Measurements from ENCODE around the gene PEPD.
A peak's percentile ranks its signal among the peaks of the same experiment; 100 is the strongest.
"Not testable (repeated sequence)": the region's sequence is repeated elsewhere in the genome, so short reads cannot be mapped to it uniquely, and the experiment has no call there.

Gene PEPD

GRCh38 chr19:33496038-33496895, 25.3 kb downstream of the PEPD start:
- peak; percentile 79 for DNase-seq

- peak; percentile 56 for DNase-seq
These were observed 28.0 kb downstream of the PEPD start for GRCh38 chr19:33493401-33494275.

GRCh38 chr19:33492951-33493350, 28.6 kb downstream of the PEPD start:
- no peak for DNase-seq

- DNase-seq = no peak
These were observed 29.5 kb downstream of the PEPD start for GRCh38 chr19:33492090-33492489.

GRCh38 chr19:33490596-33490995, 31.0 kb downstream of the PEPD start:
- not testable (repeated sequence) for DNase-seq

GRCh38 chr19:33490041-33490451, 31.5 kb downstream of the PEPD start:
- DNase-seq = no peak

- DNase-seq = no peak
These were observed 32.8 kb downstream of the PEPD start for GRCh38 chr19:33488826-33489225.

- no peak for DNase-seq
These were observed 33.4 kb downstream of the PEPD start for GRCh38 chr19:33487901-33488800.

GRCh38 chr19:33486936-33487811, 34.4 kb downstream of the PEPD start:
- peak; percentile 65 for DNase-seq

GRCh38 chr19:33486407-33486806, 35.2 kb downstream of the PEPD start:
- no peak for DNase-seq

- DNase-seq = no peak
These were observed 37.3 kb downstream of the PEPD start for GRCh38 chr19:33484226-33484774.

GRCh38 chr19:33482476-33482875, 39.1 kb downstream of the PEPD start:
- DNase-seq = no peak

- no peak for DNase-seq
These were observed 39.7 kb downstream of the PEPD start for GRCh38 chr19:33481863-33482262.

GRCh38 chr19:33479570-33479969, 42.0 kb downstream of the PEPD start:
- not testable (repeated sequence) for DNase-seq

GRCh38 chr19:33477781-33478180, 43.8 kb downstream of the PEPD start:
- DNase-seq = no peak

GRCh38 chr19:33476151-33476707, 45.4 kb downstream of the PEPD start:
- no peak for DNase-seq

GRCh38 chr19:33473653-33474305, 47.8 kb downstream of the PEPD start:
- DNase-seq = no peak

GRCh38 chr19:33472691-33473652, 48.6 kb downstream of the PEPD start:
- DNase-seq = no peak

GRCh38 chr19:33472226-33472625, 49.4 kb downstream of the PEPD start:
- DNase-seq = no peak

Data from retina (tissue), 1 donor.